HCT116 (cell line): ENCODE measurements around the gene KRT81.

Experiments
- FOSL1 ChIP-seq: IDR thresholded peaks from 2 replicates; pipeline ENCODE4 v1.6.1; 2012; ENCODE audit warnings: low read depth
- RAD21 ChIP-seq: IDR thresholded peaks from 2 replicates; pipeline ENCODE4 v1.6.1; 2012; ENCODE audit warnings: low read depth, mild to moderate bottlenecking
- ZNF274 ChIP-seq: fragments of 200-500 bp; sonication (Bioruptor generic); IDR thresholded peaks from 2 replicates; pipeline ENCODE4 v1.6.1; 2014; ENCODE audit warnings: mild to moderate bottlenecking, low read depth, low read length, inconsistent platforms
- TF ChIP-seq, protein P1 (sequence below), 3 experiments: fragments of 200-600 bp in 1 of 3; sonication (generic) in 1 of 3; IDR thresholded peaks in 2 of 3; conservative IDR thresholded peaks in 1 of 3; 2 replicates each; pipeline ENCODE4 v1.5.1; 2012 to 2017; ENCODE audit warnings: low read depth in 2 of 3, low read length in 2 of 3, antibody characterized with exemption in 1 of 3, borderline replicate concordance in 1 of 3, control low read depth in 1 of 3, mild to moderate bottlenecking in 1 of 3, mixed read lengths in 1 of 3, mixed run types in 1 of 3, moderate library complexity in 1 of 3; ENCODE audit not compliant: insufficient read depth in 1 of 3

DNA sequence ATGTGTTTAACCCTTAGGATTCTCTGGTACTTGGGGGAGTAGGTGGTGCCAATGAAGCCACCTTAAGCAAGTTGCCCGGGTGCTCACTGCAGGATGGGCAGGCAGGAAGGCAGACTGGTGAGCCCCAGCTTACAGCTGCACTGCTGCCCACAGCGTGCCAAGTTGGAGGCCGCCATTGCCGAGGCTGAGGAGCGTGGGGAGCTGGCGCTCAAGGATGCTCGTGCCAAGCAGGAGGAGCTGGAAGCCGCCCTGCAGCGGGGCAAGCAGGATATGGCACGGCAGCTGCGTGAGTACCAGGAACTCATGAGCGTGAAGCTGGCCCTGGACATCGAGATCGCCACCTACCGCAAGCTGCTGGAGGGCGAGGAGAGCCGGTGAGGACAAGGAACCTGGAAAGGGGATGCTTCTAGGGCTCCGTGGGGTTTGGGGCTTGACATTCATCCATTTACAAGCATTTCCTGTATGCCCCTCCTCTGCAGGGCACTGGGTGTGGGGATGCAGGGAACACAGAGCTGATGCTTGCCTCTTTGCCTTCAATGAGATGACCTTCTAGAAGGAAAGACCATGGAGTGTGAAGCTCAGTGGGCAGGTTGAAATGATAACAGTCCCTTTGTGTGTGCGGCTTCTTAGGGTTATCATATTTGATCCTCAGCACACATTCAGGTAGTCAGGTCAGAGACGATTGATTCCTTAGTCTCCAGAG, 45.9 kb downstream of the KRT81 start:
- TF ChIP-seq, protein P1, sequence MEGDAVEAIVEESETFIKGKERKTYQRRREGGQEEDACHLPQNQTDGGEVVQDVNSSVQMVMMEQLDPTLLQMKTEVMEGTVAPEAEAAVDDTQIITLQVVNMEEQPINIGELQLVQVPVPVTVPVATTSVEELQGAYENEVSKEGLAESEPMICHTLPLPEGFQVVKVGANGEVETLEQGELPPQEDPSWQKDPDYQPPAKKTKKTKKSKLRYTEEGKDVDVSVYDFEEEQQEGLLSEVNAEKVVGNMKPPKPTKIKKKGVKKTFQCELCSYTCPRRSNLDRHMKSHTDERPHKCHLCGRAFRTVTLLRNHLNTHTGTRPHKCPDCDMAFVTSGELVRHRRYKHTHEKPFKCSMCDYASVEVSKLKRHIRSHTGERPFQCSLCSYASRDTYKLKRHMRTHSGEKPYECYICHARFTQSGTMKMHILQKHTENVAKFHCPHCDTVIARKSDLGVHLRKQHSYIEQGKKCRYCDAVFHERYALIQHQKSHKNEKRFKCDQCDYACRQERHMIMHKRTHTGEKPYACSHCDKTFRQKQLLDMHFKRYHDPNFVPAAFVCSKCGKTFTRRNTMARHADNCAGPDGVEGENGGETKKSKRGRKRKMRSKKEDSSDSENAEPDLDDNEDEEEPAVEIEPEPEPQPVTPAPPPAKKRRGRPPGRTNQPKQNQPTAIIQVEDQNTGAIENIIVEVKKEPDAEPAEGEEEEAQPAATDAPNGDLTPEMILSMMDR (IDR thresholded peaks at IDR 0.05 in 2 of 3, conservative IDR thresholded peaks at IDR 0.05 in 1 of 3; ENCODE audit: borderline replicate concordance in 1 of 3, insufficient read depth in 1 of 3, low read depth in 2 of 3, low read length in 2 of 3), result no peak
- TF ChIP-seq RAD21 (no peak), ZNF274 (no peak), FOSL1 (no peak)
